CD4-positive, alpha-beta memory T cell (primary cell): ENCODE measurements around the gene LIN52. TPM values are rescaled to one million over a fixed set of nuclear protein-coding genes. Genes with fewer than 3 reads are reported as not detected.

Experiments
- CTCF ChIA-PET: fragments of 350-600 bp; sonication (Branson Sonifier 250); formaldehyde crosslinking; loops from one replicate; lab custom pipeline; 2021; ENCODE audit warnings: inconsistent platforms; ENCODE audit not compliant: partially characterized antibody; lab: Charles Lee
- POLR2A ChIA-PET: fragments of 350-600 bp; sonication (Branson Sonifier 250); formaldehyde crosslinking; loops from one replicate; lab custom pipeline; 2021; ENCODE audit not compliant: partially characterized antibody; lab: Charles Lee
- DNase-seq, 5 donors: peaks; one replicate each; pipeline versions ENCODE4 v3.0.0 to v3.0.0-alpha.2; 2020 to 2022; ENCODE audit warnings: mixed read lengths in 1 of 5
- H3K27ac ChIP-seq: one replicate; pipeline ENCODE4 v1.7.0; 2013; ENCODE audit warnings: low read depth, low read length
- H3K27me3 ChIP-seq: 2 replicates; pipeline ENCODE4 v1.7.0; 2013; ENCODE audit warnings: mild to moderate bottlenecking, low read length, moderate library complexity; ENCODE audit not compliant: insufficient read depth
- H3K36me3 ChIP-seq: 2 replicates; pipeline ENCODE4 v1.7.0; 2013; ENCODE audit warnings: mild to moderate bottlenecking, low read length, moderate library complexity; ENCODE audit not compliant: insufficient read depth
- H3K4me1 ChIP-seq: 2 replicates; pipeline ENCODE4 v1.7.0; 2013; ENCODE audit warnings: mild to moderate bottlenecking, low read length, moderate library complexity; ENCODE audit not compliant: insufficient read depth
- H3K4me3 ChIP-seq, 2 donors: one replicate each; pipeline ENCODE4 v1.7.0; 2013; ENCODE audit warnings: low read length in 2 of 2, mild to moderate bottlenecking in 1 of 2
- H3K9me3 ChIP-seq, 2 donors: one replicate each; pipeline ENCODE4 v1.7.0; 2013; ENCODE audit warnings: low read length in 2 of 2, control low read depth in 1 of 2; ENCODE audit not compliant: control insufficient read depth in 1 of 2
- H3K27ac Mint-ChIP-seq, 7 donors: one replicate each; pipeline ENCODE4 v1.8.0; 2020 to 2021; ENCODE audit warnings: mixed read lengths in 7 of 7, mild to moderate bottlenecking in 6 of 7, inconsistent platforms in 3 of 7, moderate library complexity in 3 of 7
- H3K27me3 Mint-ChIP-seq, 2 donors: one replicate each; pipeline ENCODE4 v1.8.0; 2020 to 2021; ENCODE audit warnings: mixed read lengths in 2 of 2
- H3K36me3 Mint-ChIP-seq, 2 donors: one replicate each; pipeline ENCODE4 v1.8.0; 2020 to 2021; ENCODE audit warnings: mixed read lengths in 2 of 2, inconsistent platforms in 1 of 2, mild to moderate bottlenecking in 1 of 2
- H3K4me1 Mint-ChIP-seq, 4 donors: one replicate each; pipeline ENCODE4 v1.8.0; 2020 to 2021; ENCODE audit warnings: mixed read lengths in 4 of 4, mild to moderate bottlenecking in 1 of 4
- H3K4me3 Mint-ChIP-seq, 8 donors: one replicate each; pipeline ENCODE4 v1.8.0; 2020 to 2021; ENCODE audit warnings: mixed read lengths in 8 of 8, mild to moderate bottlenecking in 7 of 8, moderate library complexity in 6 of 8, inconsistent platforms in 3 of 8
- H3K9me3 Mint-ChIP-seq, 8 donors: one replicate each; pipeline ENCODE4 v1.8.0; 2020 to 2021; ENCODE audit warnings: mixed read lengths in 8 of 8, mild to moderate bottlenecking in 5 of 8, inconsistent platforms in 3 of 8, moderate library complexity in 1 of 8
- intact Hi-C: fragments of 100-400 bp; cut with micrococcal nuclease; formaldehyde crosslinking; loops from one replicate; pipeline ENCODE4 v1.15.1; 2023
- polyA plus RNA-seq, 2 donors: library from polyadenylated mRNA; unstranded; fragments of 300-500 nt; fragmentation: Illumina TruSeq; gene quantifications; one replicate each; pipeline ENCODE4 v1.2.3, GENCODE V29; 2021
- total RNA-seq, 2 experiments: library from RNA; stranded (reverse); gene quantifications; one replicate each; pipeline ENCODE4 v1.2.3, GENCODE V29; 2021

LIN52 gene
- total and polyA plus RNA-seq, 4 experiments from 2014 or later: 9.4 to 17.5 (median 11.9) TPM

- CTCF ChIA-PET: interaction anchor here (1.5 kb wide), 1 partner anchor 9 kb away, joined by 3 read pairs; no protein-coding TSS in a partner anchor
- Histone ChIP-seq H3K36me3 (no peaks in the 10 kb centered on the region), H3K27me3 (no peaks in the 10 kb centered on the region), H3K4me1 (no peaks in the 10 kb centered on the region), H3K4me3 (no peak overlapping the region), H3K9me3 (no peaks in the 10 kb centered on the region), H3K27ac (no peak overlapping the region)
- intact Hi-C loops: no loop called here
- Mint-ChIP-seq H3K9me3 (no peaks in the 10 kb centered on the region), H3K4me1 (peaks cover 0 to 5% (median 4%) of the 10 kb centered on the region in 4 donors), H3K36me3 (peaks cover 4 to 14% of the 10 kb centered on the region in 2 donors), H3K27ac (peak overlapping the region in 1 of 7 donors; percentile 46), H3K27me3 (no peaks in the 10 kb centered on the region), H3K4me3 (no peak overlapping the region)
- POLR2A ChIA-PET: no interaction called here
- DNase-seq: no peak
These were observed 63.9 kb downstream of the LIN52 start for GRCh38 chr14:74148705-74149104.

- no peak overlapping the region for H3K4me3 Mint-ChIP-seq
- CTCF ChIA-PET: no interaction called here
- H3K27ac ChIP-seq: no peak overlapping the region
- H3K4me3 ChIP-seq: no peak overlapping the region
- H3K27ac Mint-ChIP-seq: peak overlapping the region in 1 of 7 donors; percentile 19
- no peaks in the 10 kb centered on the region for H3K9me3 Mint-ChIP-seq
- POLR2A ChIA-PET: no interaction called here
- no peak for DNase-seq
- H3K9me3 ChIP-seq: no peaks in the 10 kb centered on the region
- H3K4me1 ChIP-seq: no peaks in the 10 kb centered on the region
- H3K4me1 Mint-ChIP-seq: peaks cover 0 to 1% (median 0%) of the 10 kb centered on the region in 4 donors
- intact Hi-C loops: no loop called here
- peaks cover 0 to 3% of the 10 kb centered on the region in 2 donors for H3K36me3 Mint-ChIP-seq
- H3K27me3 ChIP-seq: no peaks in the 10 kb centered on the region
- H3K36me3 ChIP-seq: no peaks in the 10 kb centered on the region
- H3K27me3 Mint-ChIP-seq: no peaks in the 10 kb centered on the region
These were observed 70.5 kb downstream of the LIN52 start for GRCh38 chr14:74155287-74155686.

- H3K36me3 Mint-ChIP-seq: peaks cover under 1 to 3% of the 10 kb centered on the region in 2 donors
- POLR2A ChIA-PET: no interaction called here
- no peak overlapping the region for H3K27ac ChIP-seq
- H3K4me3 Mint-ChIP-seq: no peak overlapping the region
- no peaks in the 10 kb centered on the region for H3K27me3 Mint-ChIP-seq
- H3K4me1 Mint-ChIP-seq: peaks cover 0 to 1% (median 0%) of the 10 kb centered on the region in 4 donors
- CTCF ChIA-PET: no interaction called here
- no peak overlapping the region for H3K27ac Mint-ChIP-seq
- intact Hi-C loops: no loop called here
- H3K36me3 ChIP-seq: no peaks in the 10 kb centered on the region
- DNase-seq: no peak
- no peaks in the 10 kb centered on the region for H3K9me3 Mint-ChIP-seq
- H3K9me3 ChIP-seq: no peaks in the 10 kb centered on the region
- no peaks in the 10 kb centered on the region for H3K4me1 ChIP-seq
- no peak overlapping the region for H3K4me3 ChIP-seq
- H3K27me3 ChIP-seq: no peaks in the 10 kb centered on the region
These were observed 71.0 kb downstream of the LIN52 start for GRCh38 chr14:74155749-74156148.

- peaks cover 15 to 22% of the 10 kb centered on the region in 2 donors for H3K36me3 Mint-ChIP-seq
- intact Hi-C loops: no loop called here
These were observed 76.0 kb downstream of the LIN52 start for GRCh38 chr14:74160763-74161162.

GRCh38 chr14:74161526-74162158, 76.9 kb downstream of the LIN52 start:
- H3K27me3 ChIP-seq: no peaks in the 10 kb centered on the region
- H3K36me3 ChIP-seq: no peaks in the 10 kb centered on the region
- peak overlapping the region in 1 of 7 donors; percentile 40 for H3K27ac Mint-ChIP-seq
- no peaks in the 10 kb centered on the region for H3K9me3 ChIP-seq
- DNase-seq: no peak
- CTCF ChIA-PET: no interaction called here
- H3K27ac ChIP-seq: no peak overlapping the region
- peaks cover 16 to 27% of the 10 kb centered on the region in 2 donors for H3K36me3 Mint-ChIP-seq
- peaks cover 0 to 1% (median 0%) of the 10 kb centered on the region in 8 donors for H3K9me3 Mint-ChIP-seq
- POLR2A ChIA-PET: no interaction called here
- H3K27me3 Mint-ChIP-seq: no peaks in the 10 kb centered on the region
- intact Hi-C loops: no loop called here
- H3K4me1 ChIP-seq: no peaks in the 10 kb centered on the region
- peaks cover 0 to under 1% (median 0%) of the 10 kb centered on the region in 4 donors for H3K4me1 Mint-ChIP-seq
- no peak overlapping the region for H3K4me3 ChIP-seq
- H3K4me3 Mint-ChIP-seq: no peak overlapping the region

More at GRCh38 chr14:74160763-74161162, 76.0 kb downstream of the LIN52 start:
- Histone ChIP-seq H3K27me3 (no peaks in the 10 kb centered on the region), H3K27ac (no peak overlapping the region), H3K36me3 (no peaks in the 10 kb centered on the region), H3K9me3 (no peaks in the 10 kb centered on the region), H3K4me3 (no peak overlapping the region), H3K4me1 (no peaks in the 10 kb centered on the region)
- POLR2A ChIA-PET: no interaction called here
- CTCF ChIA-PET: no interaction called here
- Mint-ChIP-seq H3K27me3 (no peaks in the 10 kb centered on the region), H3K4me3 (no peak overlapping the region), H3K9me3 (peaks cover 0 to 1% (median 0%) of the 10 kb centered on the region in 8 donors), H3K4me1 (peaks cover 0 to 1% (median 0%) of the 10 kb centered on the region in 4 donors), H3K27ac (no peak overlapping the region)
- DNase-seq: no peak

- CTCF ChIA-PET: no interaction called here
- Mint-ChIP-seq H3K27me3 (no peaks in the 10 kb centered on the region), H3K4me3 (no peak overlapping the region), H3K4me1 (no peaks in the 10 kb centered on the region), H3K36me3 (peaks cover 7 to 10% of the 10 kb centered on the region in 2 donors), H3K9me3 (no peaks in the 10 kb centered on the region), H3K27ac (peak overlapping the region in 1 of 7 donors; percentile 6)
- no peaks in the 10 kb centered on the region for H3K36me3 ChIP-seq
- no peak overlapping the region for H3K4me3 ChIP-seq
- no peak for DNase-seq
- intact Hi-C loops: no loop called here
- no peak overlapping the region for H3K27ac ChIP-seq
- no peaks in the 10 kb centered on the region for H3K4me1 ChIP-seq
- no peaks in the 10 kb centered on the region for H3K27me3 ChIP-seq
- H3K9me3 ChIP-seq: no peaks in the 10 kb centered on the region
- POLR2A ChIA-PET: no interaction called here
These were observed 85.2 kb downstream of the LIN52 start for GRCh38 chr14:74169906-74170305.

GRCh38 chr14:74176400-74176793, 91.6 kb downstream of the LIN52 start:
- Histone ChIP-seq H3K27ac (no peak overlapping the region), H3K4me1 (no peaks in the 10 kb centered on the region), H3K36me3 (no peaks in the 10 kb centered on the region), H3K4me3 (no peak overlapping the region), H3K9me3 (no peaks in the 10 kb centered on the region), H3K27me3 (no peaks in the 10 kb centered on the region)
- peaks cover 0 to 2% (median 0%) of the 10 kb centered on the region in 4 donors for H3K4me1 Mint-ChIP-seq
- intact Hi-C loops: no loop called here
- H3K27me3 Mint-ChIP-seq: no peaks in the 10 kb centered on the region
- H3K36me3 Mint-ChIP-seq: peaks cover 2 to 9% of the 10 kb centered on the region in 2 donors
- no peak overlapping the region for H3K4me3 Mint-ChIP-seq
- ChIA-PET CTCF (no interaction called here), POLR2A (no interaction called here)
- H3K9me3 Mint-ChIP-seq: no peaks in the 10 kb centered on the region
- DNase-seq: no peak
- no peak overlapping the region for H3K27ac Mint-ChIP-seq
